ENCODE measurements around the gene SLC35E4.

DNA sequence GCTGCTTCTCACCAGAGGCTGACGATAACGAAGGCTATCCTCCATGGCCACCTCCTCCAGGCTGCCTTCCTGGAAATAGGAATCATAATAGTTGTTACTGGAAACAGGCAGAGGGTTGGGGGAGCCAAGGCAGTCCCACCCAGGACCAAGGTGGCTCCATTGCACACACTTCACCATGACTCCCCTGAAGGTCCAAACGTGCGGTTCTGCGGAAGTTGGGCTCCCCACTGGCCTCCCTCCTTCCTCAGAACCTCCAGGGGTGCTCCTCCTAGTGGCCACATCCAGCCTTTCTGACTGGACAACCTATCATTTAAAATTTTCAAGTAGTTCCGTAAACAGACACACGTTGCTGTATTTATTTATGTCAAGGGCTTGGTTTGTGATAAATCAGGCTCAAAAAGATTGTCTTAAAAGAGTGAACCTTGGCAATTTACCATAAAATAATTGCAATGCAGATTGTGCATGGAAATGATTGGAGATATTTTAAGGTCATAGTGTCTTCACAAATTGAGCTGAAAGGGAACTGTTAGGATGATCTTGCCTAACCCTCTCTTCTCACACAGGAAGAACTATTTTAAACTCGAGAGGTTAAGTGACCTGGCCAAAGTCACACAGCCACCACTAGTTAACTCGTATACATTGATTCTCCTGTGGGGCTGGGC lies 30.0 kb upstream of the SLC35E4 start:
- TF ChIP-seq EZH2 (IDR thresholded peaks at IDR 0.05; ENCODE audit: insufficient read depth, poor library complexity, severe bottlenecking) = no peak
- no peak for TF ChIP-seq EZH2phosphoT487 (IDR thresholded peaks at IDR 0.05; ENCODE audit: insufficient read depth, low read depth)
